LNCaP clone FGC (cell line): ENCODE data around the gene MAST3.

ENCODE experiments used
- DNase-seq: peaks from one replicate; pipeline ENCODE4 v3.0.0-alpha.2; 2011; ENCODE audit warnings: low read depth
- H3K4me3 ChIP-seq: 2 replicates; pipeline ENCODE4 v1.5.1; 2011; ENCODE audit warnings: mild to moderate bottlenecking, low read depth, low read length, control low read depth
- CTCF ChIP-seq: IDR thresholded peaks from 2 replicates; pipeline ENCODE4 v1.5.1; 2012; ENCODE audit warnings: mild to moderate bottlenecking; ENCODE audit not compliant: control insufficient read depth, insufficient read depth; ENCODE audit errors: extremely low read depth

The MAST3 gene

GRCh38 chr19:18097217-18097992 is at the start of gene MAST3:
TSS of gene MAST3 (plus strand) at chr19:18097778. CDS start at chr19:18097793, 15 bp downstream.
- peak within 1 kb of the TSS; percentile 77 for H3K4me3 ChIP-seq
- TF ChIP-seq CTCF = no peak
- peak; percentile 30 for DNase-seq

GRCh38 chr19:18049385-18049784 is 48.2 kb upstream of the MAST3 start:
- DNase-seq = no peak
- no peak overlapping the region for H3K4me3 ChIP-seq
- TF ChIP-seq CTCF = no peak

GRCh38 chr19:18051887-18052286 is 45.7 kb upstream of the MAST3 start:
- no peak for DNase-seq
- TF ChIP-seq CTCF = no peak
- H3K4me3 ChIP-seq = no peak overlapping the region

GRCh38 chr19:18053576-18054219 is 43.9 kb upstream of the MAST3 start:
- TF ChIP-seq CTCF = no peak
- no peak overlapping the region for H3K4me3 ChIP-seq
- no peak for DNase-seq

- no peak for DNase-seq
- TF ChIP-seq CTCF = no peak
- no peak overlapping the region for H3K4me3 ChIP-seq
Observed at GRCh38 chr19:18055967-18056366, 41.6 kb upstream of the MAST3 start.

- no peak for DNase-seq
- TF ChIP-seq CTCF = no peak
- H3K4me3 ChIP-seq = no peak overlapping the region
Observed at GRCh38 chr19:18057557-18057956, 40.0 kb upstream of the MAST3 start.
